GM21360 (cell line): ENCODE results near the gene SALL3.

ENCODE experiments used
- ATAC-seq: cut with Tn5 transposase; IDR thresholded peaks from one replicate; pipeline ENCODE4 v1.9.1; 2021; ENCODE audit warnings: mild to moderate bottlenecking, moderate library complexity; ENCODE audit not compliant: unreplicated experiment

The SALL3 gene

GRCh38 chr18:78965260-78965659, 14.4 kb upstream of the SALL3 start:
- ATAC-seq, result no peak

DNA sequence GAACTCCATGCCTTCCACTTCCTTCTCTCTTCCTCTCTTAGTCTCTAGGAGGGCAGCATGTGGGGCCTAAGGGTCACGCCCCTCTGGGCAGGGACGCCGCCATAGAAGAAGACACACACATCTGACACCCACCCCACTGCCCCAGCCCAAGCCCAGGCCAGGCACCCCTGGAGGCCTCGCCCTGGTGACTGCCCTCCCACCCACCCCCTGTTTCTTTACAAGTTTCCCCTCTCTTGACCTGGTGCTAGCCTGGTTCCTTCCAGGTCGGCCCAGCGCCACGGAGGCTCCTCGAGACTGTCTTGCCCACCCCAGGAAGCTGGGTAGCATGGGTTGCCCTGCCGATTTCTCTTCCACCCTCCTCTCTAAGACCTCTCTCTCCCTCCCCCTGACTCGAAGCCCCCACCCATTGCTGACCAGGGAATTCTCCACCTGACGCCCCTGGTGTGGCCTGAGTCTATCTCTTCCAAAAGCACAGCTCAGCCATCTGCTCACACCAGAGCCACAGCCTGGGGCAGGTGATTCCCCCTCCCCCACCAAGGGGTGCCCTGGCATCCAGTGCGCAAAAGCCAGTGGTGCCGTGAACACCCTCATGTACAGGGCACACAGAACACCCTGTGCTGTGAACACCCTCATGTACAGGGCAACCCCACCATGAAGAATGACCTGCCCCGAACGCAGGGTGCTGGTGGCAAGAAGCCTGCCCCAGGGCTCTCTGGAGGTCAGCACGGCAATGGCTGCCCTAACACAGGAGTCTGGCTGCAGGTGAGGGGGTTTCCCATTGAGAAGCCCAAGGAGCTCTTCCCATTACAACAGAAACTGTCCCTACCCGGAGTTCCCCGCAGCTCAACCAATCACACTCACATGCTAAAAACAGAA, 13.5 kb upstream of the SALL3 start:
- ATAC-seq, result no peak

- no peak for ATAC-seq
Observed at GRCh38 chr18:78966793-78967106, 12.9 kb upstream of the SALL3 start.

DNA sequence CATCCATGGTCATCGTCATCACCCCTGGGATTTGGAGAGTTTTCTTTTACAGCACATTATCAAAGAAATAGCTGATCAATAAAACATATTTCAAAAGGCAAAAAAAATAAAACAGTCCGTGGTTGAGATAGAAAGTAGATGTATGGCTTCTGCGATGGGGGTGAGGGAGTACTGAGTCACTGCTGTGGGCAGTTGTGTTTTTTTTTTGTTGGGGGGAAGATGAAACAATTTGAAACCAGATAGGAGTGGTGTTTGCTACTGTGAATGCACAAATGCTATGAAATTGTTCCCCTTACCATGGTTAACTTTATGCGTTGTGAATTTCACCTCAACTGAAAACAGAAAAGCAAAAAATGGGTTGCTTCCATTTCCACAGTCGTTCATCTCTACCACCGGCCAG, 11.9 kb upstream of the SALL3 start:
- ATAC-seq, result no peak

DNA sequence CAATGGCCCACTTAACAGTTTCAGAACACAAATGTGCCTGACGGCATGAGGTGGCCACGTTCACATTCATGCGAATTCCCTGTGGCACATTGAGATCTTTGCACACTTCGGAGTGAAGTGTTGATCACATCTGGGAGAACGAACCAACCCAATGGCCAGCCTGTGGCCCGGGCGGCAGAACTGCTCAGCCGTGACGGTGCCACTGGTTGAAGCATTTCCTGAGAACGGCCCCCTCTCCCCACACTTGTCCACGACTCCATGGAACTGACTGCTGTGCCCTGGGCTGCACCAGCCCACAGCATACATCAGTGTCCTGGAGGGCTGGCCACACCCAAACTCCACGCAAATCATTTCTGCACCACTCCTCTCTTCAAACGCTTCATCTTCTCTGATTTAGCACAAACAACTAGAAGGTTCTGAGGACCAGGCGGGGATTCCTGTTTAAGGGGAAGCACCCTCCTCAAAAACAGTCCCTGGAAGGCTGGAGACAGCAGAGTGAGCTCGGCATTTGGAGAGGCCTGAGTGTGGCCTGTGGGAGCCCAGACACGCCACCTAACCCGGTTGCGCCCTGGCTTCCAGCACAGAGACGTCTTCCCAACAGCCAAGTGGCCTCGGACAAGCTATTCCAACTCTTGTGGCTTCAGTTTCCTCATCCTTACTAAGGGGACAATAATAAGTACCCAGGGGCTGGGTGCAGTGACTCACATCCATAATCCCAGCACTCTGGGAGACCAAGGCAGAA, 9.9 kb upstream of the SALL3 start:
- ATAC-seq, result no peak

DNA sequence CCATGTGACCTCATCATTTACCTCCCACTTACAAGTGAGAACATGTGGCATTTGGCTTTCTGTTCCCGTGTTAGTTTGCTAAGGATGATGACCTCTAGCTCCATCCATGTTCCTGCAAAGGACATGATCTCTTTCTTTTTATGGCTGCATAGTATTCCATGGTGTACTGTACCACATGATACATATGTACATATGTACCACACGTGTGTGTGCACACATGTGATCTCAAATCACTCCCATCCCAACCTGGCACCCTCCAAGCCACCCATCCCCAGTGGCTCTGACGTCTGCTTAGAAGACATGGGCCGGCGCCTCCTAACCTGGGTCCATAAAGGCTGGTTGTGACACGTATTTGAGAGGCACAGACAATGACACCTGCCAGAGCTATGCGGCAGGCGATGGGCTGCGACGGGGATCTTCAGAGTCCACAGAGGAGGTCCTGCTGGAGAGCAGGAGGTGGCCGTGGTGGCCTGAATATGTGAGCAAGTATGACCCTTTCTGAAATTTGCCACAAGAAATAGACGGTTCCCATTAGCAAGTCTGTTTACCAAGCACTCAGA, 8.8 kb upstream of the SALL3 start:
- ATAC-seq, result no peak

- no peak for ATAC-seq
Observed at GRCh38 chr18:78971511-78972245, 7.9 kb upstream of the SALL3 start.

DNA sequence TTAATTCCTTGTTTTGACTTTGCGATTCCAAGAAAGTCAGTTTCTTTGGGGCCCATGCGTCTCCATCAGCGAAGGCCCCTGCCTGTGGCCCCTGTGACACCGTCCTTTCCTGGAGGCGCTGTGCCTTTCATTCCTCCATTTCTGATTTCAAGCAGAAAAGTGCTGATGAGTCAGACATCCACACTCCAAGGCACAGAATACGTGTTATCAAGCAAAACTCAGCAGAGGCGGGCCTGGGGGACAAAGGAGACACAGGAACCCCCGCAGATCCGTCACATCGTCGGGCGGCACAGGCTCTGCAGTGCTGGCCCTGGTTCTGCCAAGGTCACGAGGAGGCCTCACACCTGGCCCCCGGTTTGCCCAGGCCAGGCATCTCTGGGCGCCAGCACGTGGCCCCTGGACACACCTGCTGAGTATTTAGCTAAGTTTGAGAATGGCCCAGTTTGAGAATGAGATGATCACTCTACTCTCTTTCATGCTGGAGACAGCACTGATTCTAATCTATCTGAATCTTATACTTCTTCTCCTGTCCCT, 7.2 kb upstream of the SALL3 start:
- no peak for ATAC-seq

GRCh38 chr18:78972930-78973331, 6.7 kb upstream of the SALL3 start:
- no peak for ATAC-seq

DNA sequence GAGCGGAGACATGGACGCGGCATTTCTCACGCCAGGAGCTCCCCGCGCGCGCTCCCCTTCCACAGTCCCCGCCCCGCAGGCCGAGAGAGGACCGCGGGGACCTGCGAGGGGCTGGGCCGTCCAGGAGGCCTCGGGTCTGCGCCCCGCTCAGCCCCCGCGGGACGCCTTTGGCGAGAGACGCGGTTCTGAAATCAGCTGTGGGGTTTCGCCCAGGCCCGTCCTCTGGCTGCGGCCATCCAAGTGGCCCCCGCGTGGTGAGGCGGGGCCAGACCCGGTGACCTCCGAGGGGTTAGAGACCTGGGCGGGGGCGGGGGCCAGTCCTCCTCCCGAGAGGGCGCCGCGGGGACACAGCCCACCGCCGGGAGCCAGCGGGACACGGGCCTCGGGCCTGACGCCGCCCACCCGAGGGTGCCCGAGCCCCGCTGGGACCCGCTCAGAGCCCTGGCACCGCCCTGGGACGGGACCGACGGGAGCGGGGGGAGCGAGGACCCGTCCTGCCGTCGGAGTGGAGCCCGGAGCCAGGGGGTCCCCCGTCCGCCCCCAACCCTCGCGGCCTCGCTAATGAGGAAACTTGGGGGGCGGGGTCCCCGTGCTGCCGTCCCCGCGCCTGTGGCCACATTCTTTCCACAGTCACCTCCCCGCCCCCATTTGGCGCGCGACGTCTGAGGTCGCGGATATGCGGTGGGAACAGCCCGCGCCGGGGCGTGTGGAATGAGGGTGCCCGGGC, 6.1 kb upstream of the SALL3 start:
- no peak for ATAC-seq

GRCh38 chr18:78974115-78974761, 5.4 kb upstream of the SALL3 start:
- no peak for ATAC-seq

- no peak for ATAC-seq
Observed at GRCh38 chr18:78975292-78975691, 4.3 kb upstream of the SALL3 start.

- no peak for ATAC-seq
Observed at GRCh38 chr18:78975699-78976335, 3.8 kb upstream of the SALL3 start.

DNA sequence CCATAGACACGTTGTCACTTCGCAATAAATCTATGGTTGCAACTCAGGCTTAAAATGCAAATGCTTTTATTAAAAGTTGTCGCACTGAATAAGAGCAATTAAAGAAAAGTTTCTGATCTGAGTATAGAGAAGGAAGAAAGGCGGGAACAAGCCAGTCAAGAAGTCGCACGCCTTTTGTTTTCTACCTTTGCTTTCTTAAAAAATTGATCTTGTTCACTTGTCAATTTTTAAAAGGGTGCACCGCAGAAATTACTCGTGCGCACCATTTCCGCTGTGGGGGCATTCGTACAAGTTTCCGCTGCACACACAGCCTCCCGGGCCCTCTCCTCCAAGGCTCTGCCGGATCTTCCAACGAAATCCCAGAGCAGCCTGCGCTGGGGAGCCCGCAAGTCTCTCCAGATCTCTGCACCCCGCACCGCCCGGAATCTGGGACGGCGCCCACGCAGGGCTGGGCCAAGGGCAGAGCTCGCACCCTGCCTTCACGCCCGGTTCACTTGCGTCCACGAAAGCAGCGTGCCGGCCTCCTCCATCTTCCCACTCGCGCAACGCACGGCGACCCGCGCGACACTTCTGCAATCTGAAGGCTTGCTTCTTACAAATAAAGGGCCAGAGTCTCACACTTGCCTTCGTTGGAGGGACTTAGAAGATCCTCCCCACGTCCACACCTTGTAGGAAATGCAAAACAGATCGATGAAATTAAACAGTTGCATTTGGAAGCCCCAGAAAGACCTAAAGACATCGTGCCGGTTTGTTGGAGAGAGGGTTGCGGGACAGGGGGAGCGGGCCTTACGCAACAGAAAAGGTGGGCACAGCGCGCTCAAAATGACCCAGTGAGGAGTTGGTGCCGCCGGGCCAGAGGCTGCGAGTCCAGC, 2.6 kb upstream of the SALL3 start:
- no peak for ATAC-seq

GRCh38 chr18:78977637-78978348, 1.8 kb upstream of the SALL3 start:
- no peak for ATAC-seq

GRCh38 chr18:78978349-78979055, 1.1 kb upstream of the SALL3 start:
- ATAC-seq, result no peak

GRCh38 chr18:78979056-78979729, 425 bp upstream of the SALL3 start:
- no peak for ATAC-seq
